Activated CD4-positive, alpha-beta T cell treated with anti-CD3 and anti-CD28 coated beads, Interleukin-2, Interleukin-4, amounts not matched to agents 100 ng/mL and 50 ng/mL, durations not matched to agents 16 hours and 8 hours (primary cell): Measurements from ENCODE around the gene EPS8.
"Not testable (repeated sequence)": the region's sequence is repeated elsewhere in the genome, so short reads cannot be mapped to it uniquely, and the experiment has no call there.

Experiments used
- DNase-seq: peaks from one replicate; pipeline ENCODE4 v3.0.0-alpha.2; 2020; ENCODE audit warnings: low spot score

Gene EPS8

GRCh38 chr12:15756822-15757221 is 32.4 kb downstream of the EPS8 start:
- DNase-seq = no peak

- DNase-seq = no peak
These were observed 35.0 kb downstream of the EPS8 start for GRCh38 chr12:15754233-15754632.

- no peak for DNase-seq
These were observed 36.4 kb downstream of the EPS8 start for GRCh38 chr12:15752785-15753184.

- DNase-seq = no peak
These were observed 37.4 kb downstream of the EPS8 start for GRCh38 chr12:15751741-15752140.

GRCh38 chr12:15749937-15750336 is 39.3 kb downstream of the EPS8 start:
- DNase-seq = no peak

- not testable (repeated sequence) for DNase-seq
These were observed 47.3 kb downstream of the EPS8 start for GRCh38 chr12:15741870-15742269.

- no peak for DNase-seq
These were observed 48.1 kb downstream of the EPS8 start for GRCh38 chr12:15741082-15741481.

GRCh38 chr12:15740389-15740788 is 48.8 kb downstream of the EPS8 start:
- DNase-seq = not testable (repeated sequence)

- DNase-seq = no peak
These were observed 50.7 kb downstream of the EPS8 start for GRCh38 chr12:15738438-15739015.

- DNase-seq = no peak
These were observed 53.2 kb downstream of the EPS8 start for GRCh38 chr12:15735837-15736615.

- no peak for DNase-seq
These were observed 56.1 kb downstream of the EPS8 start for GRCh38 chr12:15733136-15733535.

GRCh38 chr12:15732341-15733061 is 56.7 kb downstream of the EPS8 start:
- no peak for DNase-seq

GRCh38 chr12:15731940-15732339 is 57.2 kb downstream of the EPS8 start:
- no peak for DNase-seq

- no peak for DNase-seq
These were observed 60.1 kb downstream of the EPS8 start for GRCh38 chr12:15729097-15729496.

GRCh38 chr12:15728118-15728598 is 61.0 kb downstream of the EPS8 start:
- no peak for DNase-seq

- no peak for DNase-seq
These were observed 62.4 kb downstream of the EPS8 start for GRCh38 chr12:15726878-15727150.

- no peak for DNase-seq
These were observed 62.9 kb downstream of the EPS8 start for GRCh38 chr12:15726027-15726877.

- no peak for DNase-seq
These were observed 66.2 kb downstream of the EPS8 start for GRCh38 chr12:15722951-15723350.

- no peak for DNase-seq
These were observed 67.7 kb downstream of the EPS8 start for GRCh38 chr12:15721316-15722115.

- DNase-seq = no peak
These were observed 68.9 kb downstream of the EPS8 start for GRCh38 chr12:15720295-15720694.

- no peak for DNase-seq
These were observed 70.0 kb downstream of the EPS8 start for GRCh38 chr12:15719230-15719629.
